Gastroesophageal sphincter (tissue), 4 donors: ENCODE data around the gene NTRK1. TPM values are rescaled to one million over a fixed set of nuclear protein-coding genes. Genes with fewer than 3 reads are reported as not detected.

Experiments used
- ATAC-seq: fragments of 150-250 bp; one replicate; pipeline ENCODE4 v1.9.1; 2016; ENCODE audit warnings: mild to moderate bottlenecking, moderate library complexity
- H3K27ac ChIP-seq, 4 donors: fragments of 200-600 bp; sonication (generic) in 3 of 4; 1 replicate in 3 of 4; 2 replicates in 1 of 4; pipeline ENCODE4 v1.5.1; 2016 to 2019
- H3K27me3 ChIP-seq: fragments of 200-600 bp; sonication (generic); one replicate; pipeline ENCODE4 v1.5.1; 2019
- H3K36me3 ChIP-seq, 2 donors: fragments of 200-600 bp; sonication (generic); one replicate each; pipeline ENCODE4 v1.5.1; 2019; ENCODE audit warnings: control low read depth in 1 of 2
- H3K4me1 ChIP-seq, 3 donors: fragments of 200-600 bp; sonication (generic); 1 replicate in 2 of 3; 2 replicates in 1 of 3; pipeline ENCODE4 v1.5.1; 2016 to 2019; ENCODE audit warnings: control low read depth in 2 of 3
- H3K4me3 ChIP-seq, 2 donors: fragments of 200-600 bp; sonication (generic); one replicate each; pipeline ENCODE4 v1.5.1; 2019; ENCODE audit warnings: mild to moderate bottlenecking in 1 of 2, moderate library complexity in 1 of 2
- H3K9me3 ChIP-seq, 3 donors: fragments of 200-600 bp; sonication (generic); one replicate each; pipeline ENCODE4 v1.5.1; 2017 to 2019; ENCODE audit warnings: control low read depth in 2 of 3
- EP300 ChIP-seq: sonication (generic); formaldehyde crosslinking; IDR thresholded peaks from one replicate; pipeline ENCODE4 v1.6.1; 2017; ENCODE audit warnings: antibody characterized with exemption, mild to moderate bottlenecking
- POLR2A ChIP-seq, 2 donors: fragments of 450-650 bp; IDR thresholded peaks; one replicate each; pipeline ENCODE4 v1.6.1; 2017; ENCODE audit warnings: antibody characterized with exemption in 2 of 2, mild to moderate bottlenecking in 2 of 2, moderate library complexity in 1 of 2
- POLR2AphosphoS5 ChIP-seq: sonication (generic); formaldehyde crosslinking; IDR thresholded peaks from one replicate; pipeline ENCODE4 v1.6.1; 2017; ENCODE audit warnings: antibody characterized with exemption
- WGBS, 2 donors: methylation state at CpG; one replicate each; pipeline ENCODE4 v1.1.5; 2018; ENCODE audit warnings: low coverage in 1 of 2; 5-methylcytosine and 5-hydroxymethylcytosine counted together
- total RNA-seq, 4 donors: library from RNA; depleted of rRNA; stranded (reverse); fragments of >200 nt; gene quantifications; one replicate each; pipeline ENCODE4 v1.1.0, GENCODE V29; 2016
- TF ChIP-seq, protein P1 (sequence below), 4 experiments: fragments of 200-600 bp in 2 of 4; fragments of 450-650 bp in 2 of 4; sonication (generic) in 1 of 4; IDR thresholded peaks; one replicate each; pipeline ENCODE4 v1.5.1; 2017 to 2019; ENCODE audit warnings: antibody characterized with exemption in 4 of 4, mild to moderate bottlenecking in 2 of 4, moderate library complexity in 2 of 4

NTRK1 gene
- total RNA-seq, 4 donors from 2014 or later = 0.23 to 4.4 (median 0.72) TPM

DNA sequence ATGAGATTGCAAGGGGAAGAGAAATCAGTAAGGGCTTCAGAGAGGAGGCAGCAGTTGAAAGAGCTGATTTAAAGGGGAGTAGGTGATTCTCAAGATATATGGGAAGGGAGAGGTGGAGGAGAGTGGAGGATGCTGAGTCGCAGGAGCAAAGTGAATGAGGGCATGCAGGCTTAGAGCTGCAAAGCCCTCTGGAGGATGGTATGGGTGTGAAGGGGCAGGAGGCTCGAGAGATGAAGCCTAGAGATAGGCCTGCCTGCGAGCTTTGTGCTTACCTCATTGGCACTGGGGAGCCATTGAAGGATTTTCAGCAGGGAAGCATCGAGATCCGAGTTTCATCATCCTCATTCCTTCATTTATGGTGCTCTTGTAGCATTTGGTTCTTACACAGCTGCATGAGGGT lies 28.2 kb upstream of the NTRK1 start:
- TF ChIP-seq, protein P1, sequence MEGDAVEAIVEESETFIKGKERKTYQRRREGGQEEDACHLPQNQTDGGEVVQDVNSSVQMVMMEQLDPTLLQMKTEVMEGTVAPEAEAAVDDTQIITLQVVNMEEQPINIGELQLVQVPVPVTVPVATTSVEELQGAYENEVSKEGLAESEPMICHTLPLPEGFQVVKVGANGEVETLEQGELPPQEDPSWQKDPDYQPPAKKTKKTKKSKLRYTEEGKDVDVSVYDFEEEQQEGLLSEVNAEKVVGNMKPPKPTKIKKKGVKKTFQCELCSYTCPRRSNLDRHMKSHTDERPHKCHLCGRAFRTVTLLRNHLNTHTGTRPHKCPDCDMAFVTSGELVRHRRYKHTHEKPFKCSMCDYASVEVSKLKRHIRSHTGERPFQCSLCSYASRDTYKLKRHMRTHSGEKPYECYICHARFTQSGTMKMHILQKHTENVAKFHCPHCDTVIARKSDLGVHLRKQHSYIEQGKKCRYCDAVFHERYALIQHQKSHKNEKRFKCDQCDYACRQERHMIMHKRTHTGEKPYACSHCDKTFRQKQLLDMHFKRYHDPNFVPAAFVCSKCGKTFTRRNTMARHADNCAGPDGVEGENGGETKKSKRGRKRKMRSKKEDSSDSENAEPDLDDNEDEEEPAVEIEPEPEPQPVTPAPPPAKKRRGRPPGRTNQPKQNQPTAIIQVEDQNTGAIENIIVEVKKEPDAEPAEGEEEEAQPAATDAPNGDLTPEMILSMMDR (IDR thresholded peaks at IDR 0.05) = no peak
- no peak for TF ChIP-seq POLR2AphosphoS5
- TF ChIP-seq EP300 = no peak
- TF ChIP-seq POLR2A (IDR thresholded peaks at IDR 0.05) = no peak
- no peaks in the 10 kb centered on the region for H3K4me1 ChIP-seq
- no peaks in the 10 kb centered on the region for H3K36me3 ChIP-seq
- H3K4me3 ChIP-seq = no peak overlapping the region
- no peaks in the 10 kb centered on the region for H3K9me3 ChIP-seq
- no peak overlapping the region for H3K27ac ChIP-seq
- peaks cover 33% of the 10 kb centered on the region for H3K27me3 ChIP-seq
- ATAC-seq = no peak
- WGBS, 2 donors = 65 to 86% methylated on average over 1 to 5 of the region's 5 CpGs

DNA sequence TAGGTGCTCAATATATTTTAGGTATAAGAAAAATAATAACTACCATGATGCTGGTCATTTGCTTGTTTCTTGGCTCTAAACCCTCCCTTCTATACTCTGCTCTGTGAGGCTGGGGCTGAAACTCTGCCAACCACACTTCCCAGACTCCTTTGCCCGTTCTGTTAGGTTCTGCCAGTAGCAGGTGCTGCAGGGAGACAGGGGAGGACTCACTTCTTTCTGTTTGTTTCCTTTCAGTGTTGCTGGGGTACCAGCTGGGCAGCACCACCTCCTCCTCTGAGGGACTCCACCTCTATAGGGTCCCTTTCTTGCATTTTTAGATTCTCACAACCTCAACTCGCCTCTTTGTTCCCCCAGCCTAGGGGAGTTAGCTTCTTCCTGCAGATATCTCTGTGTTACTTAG lies 27.1 kb upstream of the NTRK1 start:
- H3K27ac ChIP-seq = no peak overlapping the region
- WGBS, 2 donors = 44 to 49% methylated on average over 2 of the region's 2 CpGs
- no peak for ATAC-seq
- H3K4me3 ChIP-seq = no peak overlapping the region
- H3K4me1 ChIP-seq = no peaks in the 10 kb centered on the region
- no peaks in the 10 kb centered on the region for H3K9me3 ChIP-seq
- peaks cover 43% of the 10 kb centered on the region for H3K27me3 ChIP-seq
- H3K36me3 ChIP-seq = no peaks in the 10 kb centered on the region
- TF ChIP-seq, protein P1 (IDR thresholded peaks at IDR 0.05) = no peak
- TF ChIP-seq POLR2AphosphoS5 = no peak
- TF ChIP-seq POLR2A (IDR thresholded peaks at IDR 0.05) = no peak
- no peak for TF ChIP-seq EP300

DNA sequence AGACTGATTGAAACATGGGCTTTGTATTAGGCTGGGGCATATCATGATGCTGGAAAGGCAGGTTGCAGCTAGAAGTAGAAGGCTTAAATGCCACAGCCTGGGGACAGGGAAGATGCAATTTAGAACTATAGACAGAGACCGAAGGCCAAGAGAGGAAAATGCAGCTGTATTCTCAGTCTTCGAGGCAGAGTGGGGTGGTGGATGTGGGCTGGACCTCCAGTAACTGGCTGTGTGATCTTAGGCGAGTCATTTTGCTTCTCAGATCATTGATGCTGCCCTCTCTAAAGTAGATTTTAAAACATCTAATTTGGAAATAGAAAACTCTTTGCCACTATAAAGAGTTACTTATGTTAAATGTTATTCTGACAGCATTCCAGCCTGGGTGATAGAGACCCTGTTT lies 26.3 kb upstream of the NTRK1 start:
- ATAC-seq = no peak
- Histone ChIP-seq H3K36me3 (no peaks in the 10 kb centered on the region), H3K4me1 (no peaks in the 10 kb centered on the region), H3K4me3 (no peak overlapping the region), H3K9me3 (no peaks in the 10 kb centered on the region), H3K27me3 (peaks cover 50% of the 10 kb centered on the region), H3K27ac (no peak overlapping the region)
- TF ChIP-seq EP300 (no peak), POLR2AphosphoS5 (no peak), POLR2A (IDR thresholded peaks at IDR 0.05) (no peak)
- TF ChIP-seq, protein P1 (IDR thresholded peaks at IDR 0.05) = no peak
- 71 to 89% methylated on average over 3 of the region's 3 CpGs for WGBS, 2 donors

DNA sequence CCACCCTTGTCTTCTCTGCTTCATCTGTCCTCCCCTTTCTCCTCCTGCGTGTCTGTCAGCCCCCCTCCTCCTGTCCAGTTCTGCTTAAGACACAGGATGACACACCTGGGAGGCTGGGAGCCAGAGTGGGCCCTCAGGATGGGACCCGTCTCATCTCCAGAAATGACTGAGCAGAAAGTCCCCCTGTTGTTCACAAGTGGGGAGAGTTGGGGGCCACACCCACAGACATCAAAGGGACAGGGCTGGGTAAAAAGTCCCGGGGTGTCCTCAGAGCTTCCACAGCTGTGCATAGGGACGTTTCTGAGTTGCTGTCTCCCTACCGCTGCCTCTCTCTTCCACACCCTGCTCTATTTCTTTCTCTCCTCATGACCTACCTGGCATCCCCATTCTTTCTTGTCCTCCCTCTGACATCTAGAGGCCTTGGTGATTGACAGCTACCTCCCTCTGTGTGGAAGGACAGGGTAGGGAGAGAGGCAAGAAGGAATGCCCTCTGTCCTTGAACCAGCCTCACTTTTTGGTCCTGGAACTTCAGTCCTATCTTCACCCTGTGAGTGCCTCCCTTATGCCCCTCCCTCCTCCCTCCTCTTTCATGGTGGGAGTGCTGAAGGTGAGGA lies 24.5 kb upstream of the NTRK1 start:
- ATAC-seq = no peak
- no peaks in the 10 kb centered on the region for H3K4me1 ChIP-seq
- 48 to 65% methylated on average over 2 to 4 of the region's 5 CpGs for WGBS, 2 donors
- no peak for TF ChIP-seq EP300
- TF ChIP-seq POLR2AphosphoS5 = no peak
- H3K4me3 ChIP-seq = no peak overlapping the region
- H3K27ac ChIP-seq = no peak overlapping the region
- H3K9me3 ChIP-seq = no peaks in the 10 kb centered on the region
- H3K36me3 ChIP-seq = no peaks in the 10 kb centered on the region
- peaks cover 61% of the 10 kb centered on the region for H3K27me3 ChIP-seq

DNA sequence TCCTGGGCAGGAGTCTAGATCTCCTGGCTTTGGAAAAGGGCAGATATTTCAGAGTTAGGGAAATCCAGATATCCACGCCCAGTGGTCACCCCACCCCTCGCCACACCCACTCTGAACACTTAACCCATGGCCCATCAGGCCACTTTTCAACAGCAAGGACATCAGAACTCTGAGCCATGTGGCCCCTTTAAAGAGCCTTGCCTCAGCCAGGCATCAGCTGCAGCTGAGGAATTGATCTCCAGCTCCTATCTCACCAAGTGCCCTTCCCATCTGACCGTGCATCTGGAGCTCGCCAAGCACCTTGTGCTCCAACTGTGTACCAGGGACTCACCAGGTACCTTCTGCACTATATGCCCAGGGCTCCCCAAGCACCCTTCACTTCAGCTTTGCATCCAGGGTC lies 23.8 kb upstream of the NTRK1 start:
- no peaks in the 10 kb centered on the region for H3K4me1 ChIP-seq
- TF ChIP-seq POLR2AphosphoS5 (no peak), POLR2A (IDR thresholded peaks at IDR 0.05) (no peak), EP300 (no peak)
- TF ChIP-seq, protein P1 (IDR thresholded peaks at IDR 0.05) = no peak
- no peak for ATAC-seq
- H3K9me3 ChIP-seq = no peaks in the 10 kb centered on the region
- H3K27ac ChIP-seq = no peak overlapping the region
- 60 to 88% methylated on average over 2 to 4 of the region's 4 CpGs for WGBS, 2 donors
- peaks cover 66% of the 10 kb centered on the region for H3K27me3 ChIP-seq
- H3K4me3 ChIP-seq = no peak overlapping the region
- H3K36me3 ChIP-seq = no peaks in the 10 kb centered on the region
